SK-N-SH (cell line): ENCODE results near the gene PSMC3. TPM values are rescaled to one million over a fixed set of nuclear protein-coding genes. Genes with fewer than 3 reads are reported as not detected.

Experiments
- CTCF ChIA-PET: fragments of 300-600, 350-600 bp; formaldehyde crosslinking; extraction: SDS; loops from one replicate; lab custom pipeline; 2021; lab: Yijun Ruan, JAX
- POLR2A ChIA-PET: fragments of 350-600 bp; sonication (Branson Sonifier 250); formaldehyde crosslinking; extraction: SDS; loops from one replicate; lab custom pipeline; 2020; ENCODE audit warnings: antibody characterized with exemption, inconsistent platforms; lab: Yijun Ruan, JAX
- DNase-seq: peaks from one replicate; pipeline ENCODE4 v3.0.0; 2012
- H2AFZ ChIP-seq: fragments of 200-600 bp; sonication (generic); 2 replicates; pipeline ENCODE4 v1.8.1; 2016; ENCODE audit warnings: antibody characterized with exemption, mild to moderate bottlenecking, low read depth
- H3F3A ChIP-seq: fragments of 200-600 bp; sonication (generic); replicated peaks from 2 replicates; pipeline ENCODE3; 2016; ENCODE audit warnings: antibody characterized with exemption, mild to moderate bottlenecking; ENCODE audit not compliant: insufficient read depth
- H3K27ac ChIP-seq, 2 experiments: fragments of 200-500 bp in 1 of 2; fragments of 200-600 bp in 1 of 2; sonication (Bioruptor generic) in 1 of 2; sonication (generic), shearing (Covaris generic) in 1 of 2; 2 replicates each; pipeline versions ENCODE4 v1.5.1 to v1.6.1; 2014 to 2016; ENCODE audit warnings: low read depth in 2 of 2, inconsistent platforms in 1 of 2, low read length in 1 of 2, mild to moderate bottlenecking in 1 of 2, mixed read lengths in 1 of 2
- H3K27me3 ChIP-seq: fragments of 200-600 bp; sonication (generic), shearing (Covaris generic); 2 replicates; pipeline ENCODE4 v1.6.1; 2016; ENCODE audit warnings: mixed run types; ENCODE audit not compliant: insufficient read depth
- H3K36me3 ChIP-seq, 2 experiments: fragments of 200-500 bp in 1 of 2; fragments of 200-600 bp in 1 of 2; sonication (Bioruptor generic) in 1 of 2; sonication (generic) in 1 of 2; replicated peaks in 1 of 2; 2 replicates each; pipeline versions ENCODE3 to v1.5.1; 2014 to 2016; ENCODE audit warnings: low read length in 1 of 2, mild to moderate bottlenecking in 1 of 2; ENCODE audit not compliant: insufficient read depth in 2 of 2, control insufficient read depth in 1 of 2
- H3K4me1 ChIP-seq, 2 experiments: fragments of 200-500 bp in 1 of 2; fragments of 200-600 bp in 1 of 2; sonication (Bioruptor generic) in 1 of 2; sonication (generic), shearing (Covaris generic) in 1 of 2; 2 replicates each; pipeline versions ENCODE4 v1.5.1 to v1.6.1; 2014 to 2016; ENCODE audit warnings: low read depth in 1 of 2, low read length in 1 of 2, mixed run types in 1 of 2; ENCODE audit not compliant: insufficient read depth in 2 of 2, control insufficient read depth in 1 of 2
- H3K4me2 ChIP-seq: fragments of 200-600 bp; sonication (generic), shearing (Covaris generic); 2 replicates; pipeline ENCODE4 v1.6.1; 2017; ENCODE audit warnings: mixed run types
- H3K4me3 ChIP-seq, 2 experiments: fragments of 200-500 bp in 1 of 2; fragments of 200-600 bp in 1 of 2; sonication (Bioruptor generic) in 1 of 2; sonication (generic), shearing (Covaris generic) in 1 of 2; 2 replicates each; pipeline versions ENCODE4 v1.5.1 to v1.8.1; 2014 to 2016; ENCODE audit warnings: low read depth in 2 of 2, inconsistent platforms in 1 of 2, low read length in 1 of 2, mild to moderate bottlenecking in 1 of 2, mixed read lengths in 1 of 2, moderate library complexity in 1 of 2
- H3K79me2 ChIP-seq: fragments of 200-600 bp; sonication (generic); 2 replicates; pipeline ENCODE4 v1.8.1; 2017; ENCODE audit warnings: mild to moderate bottlenecking; ENCODE audit not compliant: insufficient read depth
- H3K9ac ChIP-seq: fragments of 200-600 bp; sonication (generic); 2 replicates; pipeline ENCODE4 v1.6.1; 2017; ENCODE audit warnings: mixed run types
- H3K9me2 ChIP-seq: fragments of 200-600 bp; sonication (generic); 2 replicates; pipeline ENCODE4 v1.6.1; 2017; ENCODE audit warnings: mixed run types
- H3K9me3 ChIP-seq: fragments of 200-600 bp; sonication (generic); 2 replicates; pipeline ENCODE4 v1.6.1; 2017; ENCODE audit warnings: mixed run types, mild to moderate bottlenecking, moderate library complexity
- H4K20me1 ChIP-seq: fragments of 200-600 bp; sonication (generic); 2 replicates; pipeline ENCODE4 v1.6.1; 2017; ENCODE audit warnings: mild to moderate bottlenecking, mixed run types; ENCODE audit not compliant: insufficient read depth
- CHD2 ChIP-seq: fragments of 150-350 bp; IDR thresholded peaks from 2 replicates; pipeline ENCODE4 v1.6.1; 2018; ENCODE audit warnings: low read length; ENCODE audit not compliant: partially characterized antibody
- EP300 ChIP-seq, 2 experiments: IDR thresholded peaks; 2 replicates each; pipeline versions ENCODE4 v1.4.0 to v1.6.1; 2012; ENCODE audit warnings: borderline replicate concordance in 1 of 2, low read depth in 1 of 2, low read length in 1 of 2
- EZH2phosphoT487 ChIP-seq: fragments of 200-600 bp; sonication (generic); IDR thresholded peaks from 2 replicates; pipeline ENCODE4 v1.6.1; 2017; ENCODE audit warnings: low read depth, mixed run types, mild to moderate bottlenecking, antibody characterized with exemption, moderate library complexity, borderline replicate concordance
- FOXJ3 ChIP-seq: sonication (generic); formaldehyde crosslinking; IDR thresholded peaks from 2 replicates; pipeline ENCODE4 v1.5.1; 2020; ENCODE audit warnings: mild to moderate bottlenecking, missing genetic modification reagents
- FOXM1 ChIP-seq: IDR thresholded peaks from 2 replicates; pipeline ENCODE4 v1.4.0; 2012; ENCODE audit warnings: low read depth, mild to moderate bottlenecking
- GABPA ChIP-seq: IDR thresholded peaks from 2 replicates; pipeline ENCODE4 v1.4.0; 2012; ENCODE audit warnings: low read depth, mild to moderate bottlenecking
- JUND ChIP-seq: IDR thresholded peaks from 2 replicates; pipeline ENCODE4 v1.4.0; 2012
- MEF2A ChIP-seq: IDR thresholded peaks from 2 replicates; pipeline ENCODE4 v1.4.0; 2012; ENCODE audit warnings: low read depth, borderline replicate concordance
- MXI1 ChIP-seq: IDR thresholded peaks from 2 replicates; pipeline ENCODE4 v1.6.1; 2012; ENCODE audit warnings: mild to moderate bottlenecking, low read depth, low read length, improper control_type of control experiment
- NFIC ChIP-seq: IDR thresholded peaks from 2 replicates; pipeline ENCODE4 v1.4.0; 2012; ENCODE audit warnings: borderline replicate concordance
- NRF1 ChIP-seq: IDR thresholded peaks from 2 replicates; pipeline ENCODE4 v1.6.1; 2012; ENCODE audit warnings: low read depth, mild to moderate bottlenecking, low read length
- POLR2AphosphoS5 ChIP-seq: IDR thresholded peaks from 2 replicates; pipeline ENCODE4 v1.6.1; 2012; ENCODE audit warnings: low read depth, low read length
- RFX5 ChIP-seq: IDR thresholded peaks from 2 replicates; pipeline ENCODE4 v1.6.1; 2012; ENCODE audit warnings: mild to moderate bottlenecking, improper control_type of control experiment, low read length
- SIN3A ChIP-seq: IDR thresholded peaks from 2 replicates; pipeline ENCODE4 v1.6.1; 2012; ENCODE audit warnings: low read depth, mild to moderate bottlenecking, low read length, moderate library complexity, borderline replicate concordance
- TAF1 ChIP-seq: IDR thresholded peaks from 2 replicates; pipeline ENCODE4 v1.6.1; 2012; ENCODE audit warnings: low read depth, mild to moderate bottlenecking, low read length, moderate library complexity, borderline replicate concordance
- USF2 ChIP-seq: fragments of 150-350 bp; IDR thresholded peaks from 2 replicates; pipeline ENCODE4 v1.6.1; 2017; ENCODE audit warnings: antibody characterized with exemption, low read length, low read depth, borderline replicate concordance
- ZBTB33 ChIP-seq: IDR thresholded peaks from 2 replicates; pipeline ENCODE4 v1.4.0; 2012; ENCODE audit warnings: low read depth, borderline replicate concordance
- WGBS: methylation state at CpG from one replicate; pipeline ENCODE4 v1.1.6; 2017; ENCODE audit warnings: low lambda C conversion rate; 5-methylcytosine and 5-hydroxymethylcytosine counted together
- polyA plus RNA-seq, 3 experiments: library from polyadenylated mRNA; depleted of rRNA; stranded (reverse); fragments of >200 nt; gene quantifications; 2 replicates each; pipeline ENCODE4 v1.2.3, GENCODE V29; 2012
- TF ChIP-seq, protein P1 (sequence below): IDR thresholded peaks from 2 replicates; pipeline ENCODE4 v1.4.0; 2012; ENCODE audit warnings: low read depth, borderline replicate concordance
- TF ChIP-seq, protein P2 (sequence below): IDR thresholded peaks from 2 replicates; pipeline ENCODE4; 2012
- TF ChIP-seq, protein P3 (sequence below): fragments of 200-600 bp; sonication (generic); IDR thresholded peaks from 2 replicates; pipeline ENCODE4 v1.6.1; 2017; ENCODE audit warnings: antibody characterized with exemption, mild to moderate bottlenecking, moderate library complexity

Gene PSMC3
- polyA plus RNA-seq, 1 of the 3 experiments (the other 2 are of a cell fraction): 184 TPM

DNA sequence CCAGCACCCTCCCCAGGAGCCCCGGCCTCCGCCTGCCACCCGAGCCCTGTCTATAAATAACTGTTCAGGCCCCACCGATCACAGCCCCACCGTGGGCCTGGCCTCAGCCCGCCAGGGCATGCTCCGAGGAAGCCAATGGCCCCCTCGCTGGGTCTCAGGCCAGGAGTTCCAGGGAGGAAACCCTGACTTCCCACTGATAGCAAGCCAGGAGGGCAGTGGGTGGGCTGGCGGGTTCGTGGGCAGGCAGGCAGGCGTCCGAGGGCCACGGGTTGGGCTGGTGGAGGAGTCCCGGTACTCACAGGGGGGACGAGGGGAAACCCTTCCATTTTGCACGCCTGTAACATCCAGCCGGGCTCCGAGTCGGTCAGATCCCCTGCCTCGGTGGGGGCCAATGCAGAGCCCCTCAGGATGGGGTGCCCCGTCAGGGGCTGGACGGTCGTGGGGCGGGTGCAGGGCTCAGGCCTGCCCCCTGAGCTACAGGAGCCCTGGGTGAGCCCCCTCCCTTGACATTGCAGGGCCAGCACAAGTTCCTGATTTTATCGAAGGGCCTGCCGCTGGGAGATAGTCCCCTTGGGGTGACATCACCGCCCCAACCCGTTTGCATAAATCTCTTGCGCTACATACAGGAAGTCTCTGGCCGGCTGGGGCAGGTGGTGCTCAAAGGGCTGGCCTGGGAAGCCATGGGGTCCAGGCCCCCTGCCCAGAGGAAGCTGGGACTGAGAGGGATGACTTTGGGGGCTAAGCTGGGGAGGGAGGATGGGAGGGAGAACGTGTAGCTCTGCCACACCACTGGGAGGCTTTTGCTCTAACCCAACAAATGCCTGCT is 48.0 kb downstream of the PSMC3 start, which contains the start of gene SPI1:
Gene SPI1 (minus strand): TSS at position 538 of the 826 bp plus-strand sequence. CDS start 194 bp downstream, at position 344.
- H3K27ac ChIP-seq: no peak within 1 kb of the TSS
- TF ChIP-seq FOXJ3 (CRISPR knock-in tag) (no peak), MEF2A (no peak), MXI1 (no peak), ZBTB33 (no peak), JUND (no peak), NFIC (no peak)
- TF ChIP-seq, protein P1, sequence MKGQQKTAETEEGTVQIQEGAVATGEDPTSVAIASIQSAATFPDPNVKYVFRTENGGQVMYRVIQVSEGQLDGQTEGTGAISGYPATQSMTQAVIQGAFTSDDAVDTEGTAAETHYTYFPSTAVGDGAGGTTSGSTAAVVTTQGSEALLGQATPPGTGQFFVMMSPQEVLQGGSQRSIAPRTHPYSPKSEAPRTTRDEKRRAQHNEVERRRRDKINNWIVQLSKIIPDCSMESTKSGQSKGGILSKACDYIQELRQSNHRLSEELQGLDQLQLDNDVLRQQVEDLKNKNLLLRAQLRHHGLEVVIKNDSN: no peak
- no peaks in the 10 kb centered on the region for H4K20me1 ChIP-seq
- 73% methylated on average over 20 of the region's 31 CpGs for WGBS
- no peaks in the 10 kb centered on the region for H3K79me2 ChIP-seq
- H3K9me3 ChIP-seq: no peaks in the 10 kb centered on the region
- no peaks in the 10 kb centered on the region for H3F3A ChIP-seq
- H3K4me1 ChIP-seq: peaks cover 0 to 4% of the 10 kb centered on the region in 2 experiments; a peak in 1 of 4 replicates
- no peaks in the 10 kb centered on the region for H3K9me2 ChIP-seq
- no peaks in the 10 kb centered on the region for H3K27me3 ChIP-seq
- ChIA-PET POLR2A (no interaction called here), CTCF (interaction anchor here (0.6 to 1.6 kb wide), 4 partner anchors 14 to 34 kb away, joined by 3 to 7 read pairs (median 4); partner anchors contain the start of gene SLC39A13)
- H2AFZ ChIP-seq: no peak within 1 kb of the TSS
- H3K4me3 ChIP-seq: no peak within 1 kb of the TSS
- H3K9ac ChIP-seq: no peak within 1 kb of the TSS
- H3K36me3 ChIP-seq: no peaks in the 10 kb centered on the region
- peak; percentile 43 for DNase-seq
- no peak within 1 kb of the TSS for H3K4me2 ChIP-seq

GRCh38 chr11:47377571-47378009 is 48.6 kb downstream of the PSMC3 start:
- Histone ChIP-seq H4K20me1 (no peaks in the 10 kb centered on the region), H3F3A (no peaks in the 10 kb centered on the region), H3K27ac (no peak overlapping the region), H3K4me2 (no peak overlapping the region), H3K9ac (no peak overlapping the region), H3K4me1 (peaks cover 0 to 4% of the 10 kb centered on the region in 2 experiments; a peak in 1 of 4 replicates), H3K9me2 (no peaks in the 10 kb centered on the region), H3K36me3 (no peaks in the 10 kb centered on the region), H3K27me3 (no peaks in the 10 kb centered on the region), H3K79me2 (no peaks in the 10 kb centered on the region), H3K4me3 (no peak overlapping the region), H3K9me3 (no peaks in the 10 kb centered on the region), H2AFZ (no peak overlapping the region)
- CTCF ChIA-PET: interaction anchor here (1.4 kb wide), 1 partner anchor 31 kb away, joined by 7 read pairs; the partner anchor contains the start of gene SLC39A13
- DNase-seq: peak; percentile 27
- 93% methylated on average over 4 of the region's 5 CpGs for WGBS
- POLR2A ChIA-PET: no interaction called here
- TF ChIP-seq USF2 (no peak), SIN3A (no peak), FOXM1 (no peak), MXI1 (no peak), GABPA (no peak), TAF1 (no peak), POLR2AphosphoS5 (no peak), EP300 (IDR thresholded peaks at IDR 0.05; ENCODE audit: borderline replicate concordance in 1 of 2, low read depth in 1 of 2, low read length in 1 of 2) (no peak), EZH2phosphoT487 (no peak), CHD2 (no peak), NRF1 (no peak), RFX5 (no peak)
- TF ChIP-seq, protein P2, sequence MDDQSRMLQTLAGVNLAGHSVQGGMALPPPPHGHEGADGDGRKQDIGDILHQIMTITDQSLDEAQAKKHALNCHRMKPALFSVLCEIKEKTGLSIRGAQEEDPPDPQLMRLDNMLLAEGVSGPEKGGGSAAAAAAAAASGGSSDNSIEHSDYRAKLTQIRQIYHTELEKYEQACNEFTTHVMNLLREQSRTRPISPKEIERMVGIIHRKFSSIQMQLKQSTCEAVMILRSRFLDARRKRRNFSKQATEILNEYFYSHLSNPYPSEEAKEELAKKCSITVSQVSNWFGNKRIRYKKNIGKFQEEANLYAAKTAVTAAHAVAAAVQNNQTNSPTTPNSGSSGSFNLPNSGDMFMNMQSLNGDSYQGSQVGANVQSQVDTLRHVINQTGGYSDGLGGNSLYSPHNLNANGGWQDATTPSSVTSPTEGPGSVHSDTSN: no peak
- TF ChIP-seq, protein P3, sequence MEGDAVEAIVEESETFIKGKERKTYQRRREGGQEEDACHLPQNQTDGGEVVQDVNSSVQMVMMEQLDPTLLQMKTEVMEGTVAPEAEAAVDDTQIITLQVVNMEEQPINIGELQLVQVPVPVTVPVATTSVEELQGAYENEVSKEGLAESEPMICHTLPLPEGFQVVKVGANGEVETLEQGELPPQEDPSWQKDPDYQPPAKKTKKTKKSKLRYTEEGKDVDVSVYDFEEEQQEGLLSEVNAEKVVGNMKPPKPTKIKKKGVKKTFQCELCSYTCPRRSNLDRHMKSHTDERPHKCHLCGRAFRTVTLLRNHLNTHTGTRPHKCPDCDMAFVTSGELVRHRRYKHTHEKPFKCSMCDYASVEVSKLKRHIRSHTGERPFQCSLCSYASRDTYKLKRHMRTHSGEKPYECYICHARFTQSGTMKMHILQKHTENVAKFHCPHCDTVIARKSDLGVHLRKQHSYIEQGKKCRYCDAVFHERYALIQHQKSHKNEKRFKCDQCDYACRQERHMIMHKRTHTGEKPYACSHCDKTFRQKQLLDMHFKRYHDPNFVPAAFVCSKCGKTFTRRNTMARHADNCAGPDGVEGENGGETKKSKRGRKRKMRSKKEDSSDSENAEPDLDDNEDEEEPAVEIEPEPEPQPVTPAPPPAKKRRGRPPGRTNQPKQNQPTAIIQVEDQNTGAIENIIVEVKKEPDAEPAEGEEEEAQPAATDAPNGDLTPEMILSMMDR: no peak
